WTC11 (cell line): ENCODE data around the gene SORCS1. TPM values are rescaled to one million over a fixed set of nuclear protein-coding genes. Genes with fewer than 3 reads are reported as not detected.

Source experiments
- ATAC-seq: fragments of 200-7000 bp; cut with Tn5 transposase; 2 replicates; pipeline ENCODE4 v1.10.0; 2021; ENCODE audit warnings: mild to moderate bottlenecking, moderate library complexity
- CTCF ChIA-PET: fragments of 300-600 bp; sonication (Branson Sonifier 250); formaldehyde crosslinking; loops from one replicate; lab custom pipeline; 2021; ENCODE audit warnings: antibody characterized with exemption; lab: Charles Lee
- POLR2A ChIA-PET: fragments of 350-600 bp; sonication (Branson Sonifier 250); formaldehyde crosslinking; loops from one replicate; lab custom pipeline; 2021; ENCODE audit warnings: antibody characterized with exemption; lab: Charles Lee
- DNase-seq: peaks from one replicate; pipeline ENCODE4 v3.0.0; 2021; ENCODE audit warnings: low spot score
- H3K27ac Mint-ChIP-seq: 2 replicates; pipeline ENCODE4 v1.8.0; 2021; ENCODE audit warnings: mixed read lengths
- H3K27me3 Mint-ChIP-seq: 2 replicates; pipeline ENCODE4 v1.8.0; 2021; ENCODE audit warnings: low read depth, mild to moderate bottlenecking, moderate library complexity, mixed read lengths
- H3K36me3 Mint-ChIP-seq: 2 replicates; pipeline ENCODE4 v1.8.0; 2021; ENCODE audit warnings: mixed read lengths
- H3K4me1 Mint-ChIP-seq: 2 replicates; pipeline ENCODE4 v1.8.0; 2022; ENCODE audit warnings: mixed read lengths
- H3K4me3 Mint-ChIP-seq: 2 replicates; pipeline ENCODE4 v1.8.0; 2021; ENCODE audit warnings: mild to moderate bottlenecking, moderate library complexity, mixed read lengths
- H3K9me3 Mint-ChIP-seq: 2 replicates; pipeline ENCODE4 v1.8.0; 2021; ENCODE audit warnings: mixed read lengths
- ELF4 ChIP-seq: sonication (generic); formaldehyde crosslinking; IDR thresholded peaks from 2 replicates; pipeline ENCODE4 v1.8.1; 2022; ENCODE audit warnings: low read depth, mild to moderate bottlenecking, moderate library complexity, missing genetic modification reagents
- ERG ChIP-seq: fragments of 250-450 bp; sonication (Bioruptor Pico); IDR thresholded peaks from 2 replicates; pipeline ENCODE4 v1.8.0; 2021; ENCODE audit warnings: mild to moderate bottlenecking
- FOXP4 ChIP-seq: sonication (generic); formaldehyde crosslinking; IDR thresholded peaks from 2 replicates; pipeline ENCODE4 v1.8.0; 2022; ENCODE audit warnings: mild to moderate bottlenecking, missing genetic modification reagents
- GABPB1 ChIP-seq: sonication (generic); formaldehyde crosslinking; IDR thresholded peaks from 2 replicates; pipeline ENCODE4 v1.8.1; 2023; ENCODE audit warnings: mild to moderate bottlenecking, missing genetic modification reagents
- OVOL2 ChIP-seq: fragments of 250-450 bp; sonication (Bioruptor Pico); IDR thresholded peaks from 2 replicates; pipeline ENCODE4 v1.9.0; 2021; ENCODE audit warnings: mild to moderate bottlenecking, borderline replicate concordance
- PREB ChIP-seq: sonication (generic); formaldehyde crosslinking; IDR thresholded peaks from 2 replicates; pipeline ENCODE4 v1.8.1; 2022; ENCODE audit warnings: mild to moderate bottlenecking, missing genetic modification reagents, moderate library complexity, borderline replicate concordance
- RORB ChIP-seq: fragments of 250-450 bp; sonication (Bioruptor Pico); IDR thresholded peaks from 2 replicates; pipeline ENCODE4 v1.9.0; 2021; ENCODE audit warnings: mild to moderate bottlenecking
- SP1 ChIP-seq: sonication (generic); formaldehyde crosslinking; conservative IDR thresholded peaks from 2 replicates; pipeline ENCODE4 v1.8.1; 2022; ENCODE audit warnings: missing genetic modification reagents
- USF1 ChIP-seq: sonication (generic); formaldehyde crosslinking; IDR thresholded peaks from 2 replicates; pipeline ENCODE4 v1.8.0; 2022; ENCODE audit warnings: mild to moderate bottlenecking, missing genetic modification reagents
- ZNF121 ChIP-seq: sonication (generic); formaldehyde crosslinking; IDR thresholded peaks from 2 replicates; pipeline ENCODE4 v1.8.0; 2023; ENCODE audit warnings: missing genetic modification reagents
- ZNF219 ChIP-seq: sonication (generic); formaldehyde crosslinking; IDR thresholded peaks from 2 replicates; pipeline ENCODE4 v1.8.0; 2023; ENCODE audit warnings: missing genetic modification reagents, mild to moderate bottlenecking, borderline replicate concordance
- ZNF423 ChIP-seq: fragments of 250-450 bp; sonication (Bioruptor Pico); IDR thresholded peaks from 2 replicates; pipeline ENCODE4 v2.1.2; 2022; ENCODE audit warnings: mild to moderate bottlenecking, moderate library complexity
- ZNF512 ChIP-seq: sonication (generic); formaldehyde crosslinking; IDR thresholded peaks from 2 replicates; pipeline ENCODE4 v1.8.1; 2022; ENCODE audit warnings: missing genetic modification reagents, borderline replicate concordance
- total RNA-seq: library from RNA; stranded (reverse); gene quantifications from 3 replicates; pipeline ENCODE4 v1.2.3, GENCODE V29; 2021

SORCS1 gene
- total RNA-seq, 1 experiment from 2014 or later, result 3.3 TPM

GRCh38 chr10:106956216-106956915, 208.1 kb downstream of the SORCS1 start:
- Mint-ChIP-seq H3K4me1 (peaks cover 14% of the 10 kb centered on the region), H3K27me3 (peaks cover 2% of the 10 kb centered on the region; the same call in 1 of the 2 replicates), H3K27ac (no peak overlapping the region), H3K4me3 (no peak overlapping the region), H3K36me3 (no peaks in the 10 kb centered on the region), H3K9me3 (peaks cover 5% of the 10 kb centered on the region; the same call in 1 of the 2 replicates)
- DNase-seq, result no peak
- peak; percentile 52 for ATAC-seq
- ChIA-PET CTCF (no interaction called here), POLR2A (no interaction called here)
- no peak for TF ChIP-seq ZNF121 (CRISPR knock-in tag)
- no peak for TF ChIP-seq ZNF219 (CRISPR knock-in tag)
- no peak for TF ChIP-seq PREB (CRISPR knock-in tag)
- no peak for TF ChIP-seq OVOL2 (CRISPR knock-in tag)
- TF ChIP-seq GABPB1 (CRISPR knock-in tag), result no peak
- TF ChIP-seq ZNF512 (CRISPR knock-in tag), result no peak
- TF ChIP-seq USF1, result no peak
- TF ChIP-seq ERG, result no peak
- no peak for TF ChIP-seq ELF4 (CRISPR knock-in tag)

- peaks cover 2% of the 10 kb centered on the region; the same call in 1 of the 2 replicates for H3K27me3 Mint-ChIP-seq
- CTCF ChIA-PET, result no interaction called here
- no peak overlapping the region for H3K27ac Mint-ChIP-seq
- H3K9me3 Mint-ChIP-seq, result peaks cover 5% of the 10 kb centered on the region; the same call in 1 of the 2 replicates
- POLR2A ChIA-PET, result no interaction called here
- ATAC-seq, result no peak
- no peak for TF ChIP-seq RORB (CRISPR knock-in tag)
- TF ChIP-seq GABPB1 (CRISPR knock-in tag), result no peak
- no peak for TF ChIP-seq ERG
- TF ChIP-seq SP1 (CRISPR knock-in tag), result no peak
- TF ChIP-seq ZNF423 (CRISPR knock-in tag), result no peak
- TF ChIP-seq FOXP4 (CRISPR knock-in tag), result no peak
- no peak overlapping the region for H3K4me3 Mint-ChIP-seq
- no peaks in the 10 kb centered on the region for H3K36me3 Mint-ChIP-seq
- DNase-seq, result no peak
- H3K4me1 Mint-ChIP-seq, result peaks cover 14% of the 10 kb centered on the region
These were observed 209.4 kb downstream of the SORCS1 start for GRCh38 chr10:106955133-106955532.
